IMR-90 (cell line): ENCODE data around the gene TPSB2. TPM values are rescaled to one million over a fixed set of nuclear protein-coding genes. Genes with fewer than 3 reads are reported as not detected.

Experiments
- ATAC-seq: fragments of 200-7000 bp; cut with Tn5 transposase; 2 replicates; pipeline ENCODE4 v1.9.1; 2020; ENCODE audit warnings: low read depth, mild to moderate bottlenecking, moderate library complexity
- BruUV-seq: library from RNA; stranded (reverse); fragments of 400-500 nt; replicated peaks from 2 replicates; lab custom pipeline; 2021; lab: Mats Ljungman, UMichigan
- CTCF ChIA-PET: fragments of 300-600 bp; formaldehyde crosslinking; extraction: SDS; loops from one replicate; lab custom pipeline; 2021; ENCODE audit warnings: antibody characterized with exemption; lab: Yijun Ruan, JAX
- POLR2A ChIA-PET: fragments of 300-600 bp; sonication (Branson Sonifier 250); formaldehyde crosslinking; loops from one replicate; lab custom pipeline; 2022; ENCODE audit warnings: antibody characterized with exemption; ENCODE audit not compliant: unreplicated experiment; lab: Charles Lee
- DNase-seq: peaks from one replicate; pipeline ENCODE4 v3.0.0; 2013
- H2AFZ ChIP-seq: replicated peaks from 2 replicates; pipeline ENCODE3; 2013; ENCODE audit warnings: low read length, mild to moderate bottlenecking; ENCODE audit not compliant: poor library complexity
- H2AK5ac ChIP-seq: 2 replicates; pipeline ENCODE4 v1.6.1; 2013; ENCODE audit warnings: low read depth, low read length, inconsistent platforms
- H2AK9ac ChIP-seq: replicated peaks from 2 replicates; pipeline ENCODE3; 2013; ENCODE audit warnings: mild to moderate bottlenecking, low read depth, low read length, moderate library complexity; ENCODE audit not compliant: poor library complexity
- H2BK120ac ChIP-seq: 2 replicates; pipeline ENCODE4 v1.6.1; 2013; ENCODE audit warnings: low read depth, low read length, inconsistent platforms
- H2BK15ac ChIP-seq: 3 replicates; pipeline ENCODE4 v1.6.1; 2013; ENCODE audit warnings: low read depth, low read length, inconsistent platforms
- H2BK20ac ChIP-seq: 2 replicates; pipeline ENCODE4 v1.6.1; 2013; ENCODE audit warnings: low read depth, mild to moderate bottlenecking, inconsistent platforms, low read length, moderate library complexity
- H2BK5ac ChIP-seq: 2 replicates; pipeline ENCODE4 v1.6.1; 2013; ENCODE audit warnings: mild to moderate bottlenecking, low read depth, low read length, inconsistent platforms; ENCODE audit not compliant: poor library complexity, severe bottlenecking
- H3K14ac ChIP-seq: replicated peaks from 2 replicates; pipeline ENCODE4 v1.6.1; 2013; ENCODE audit warnings: low read depth, low read length, inconsistent platforms
- H3K18ac ChIP-seq: 2 replicates; pipeline ENCODE4 v1.6.1; 2013; ENCODE audit warnings: low read depth, low read length, control low read depth
- H3K23ac ChIP-seq: 2 replicates; pipeline ENCODE4 v1.6.1; 2013; ENCODE audit warnings: low read depth, low read length, inconsistent platforms
- H3K27ac ChIP-seq: 2 replicates; pipeline ENCODE4 v1.5.1; 2013; ENCODE audit warnings: mild to moderate bottlenecking, control low read depth, low read length; ENCODE audit not compliant: insufficient read depth
- H3K27me3 ChIP-seq: 2 replicates; pipeline ENCODE4 v1.6.1; 2013; ENCODE audit warnings: low read length; ENCODE audit not compliant: control insufficient read depth, insufficient read depth
- H3K36me3 ChIP-seq: 2 replicates; pipeline ENCODE4 v1.6.1; 2013; ENCODE audit warnings: low read length, mixed read lengths; ENCODE audit not compliant: control insufficient read depth, insufficient read depth
- H3K4ac ChIP-seq: 2 replicates; pipeline ENCODE4 v1.6.1; 2013; ENCODE audit warnings: low read depth, low read length, inconsistent platforms
- H3K4me1 ChIP-seq: 2 replicates; pipeline ENCODE4 v1.6.1; 2013; ENCODE audit warnings: low read length, mixed read lengths; ENCODE audit not compliant: control insufficient read depth, insufficient read depth
- H3K4me2 ChIP-seq: 2 replicates; pipeline ENCODE4 v1.6.1; 2013; ENCODE audit warnings: low read depth, mild to moderate bottlenecking, control low read depth, low read length, moderate library complexity
- H3K4me3 ChIP-seq: 2 replicates; pipeline ENCODE4 v1.5.1; 2013; ENCODE audit warnings: low read depth, mild to moderate bottlenecking, control low read depth, low read length, moderate library complexity; ENCODE audit not compliant: insufficient read depth
- H3K56ac ChIP-seq: 2 replicates; pipeline ENCODE4 v1.6.1; 2013; ENCODE audit warnings: low read length, inconsistent platforms; ENCODE audit not compliant: insufficient read depth; ENCODE audit errors: extremely low read depth
- H3K79me1 ChIP-seq, 2 experiments: 2 replicates each; pipeline ENCODE4 v1.6.1; 2013; ENCODE audit warnings: low read length in 2 of 2, inconsistent platforms in 1 of 2, low read depth in 1 of 2
- H3K9ac ChIP-seq: 2 replicates; pipeline ENCODE4 v1.6.1; 2013; ENCODE audit warnings: low read depth, low read length, control low read depth
- H3K9me1 ChIP-seq: 2 replicates; pipeline ENCODE4 v1.6.1; 2013; ENCODE audit warnings: low read length, inconsistent platforms; ENCODE audit not compliant: insufficient read depth
- H3K9me3 ChIP-seq: 2 replicates; pipeline ENCODE4 v1.6.1; 2013; ENCODE audit warnings: low read length; ENCODE audit not compliant: control insufficient read depth, insufficient read depth
- H4K20me1 ChIP-seq: 2 replicates; pipeline ENCODE4 v1.6.1; 2013; ENCODE audit warnings: low read length, inconsistent platforms; ENCODE audit not compliant: insufficient read depth
- H4K5ac ChIP-seq: 2 replicates; pipeline ENCODE4 v1.6.1; 2013; ENCODE audit warnings: mild to moderate bottlenecking, low read depth, low read length, control low read depth
- H4K8ac ChIP-seq, 2 experiments: 2 replicates each; pipeline ENCODE4 v1.6.1; 2013; ENCODE audit warnings: low read depth in 2 of 2, low read length in 2 of 2, control low read depth in 1 of 2, inconsistent platforms in 1 of 2
- H4K91ac ChIP-seq: 2 replicates; pipeline ENCODE4 v1.6.1; 2013; ENCODE audit warnings: low read depth, low read length, inconsistent platforms; ENCODE audit not compliant: insufficient read depth
- BHLHE40 ChIP-seq: fragments of 150-350 bp; IDR thresholded peaks from 2 replicates; pipeline ENCODE4 v1.6.1; 2016; ENCODE audit warnings: mild to moderate bottlenecking, low read depth, low read length
- CEBPB ChIP-seq: IDR thresholded peaks from 2 replicates; pipeline ENCODE4 v1.6.1; 2012; ENCODE audit warnings: low read depth, low read length, improper control_type of control experiment
- CHD1 ChIP-seq: IDR thresholded peaks from 2 replicates; pipeline ENCODE4 v1.6.1; 2012; ENCODE audit warnings: low read depth, low read length, improper control_type of control experiment
- ELK1 ChIP-seq: fragments of 150-350 bp; IDR thresholded peaks from 2 replicates; pipeline ENCODE4 v1.6.1; 2016; ENCODE audit warnings: low read depth, mild to moderate bottlenecking, low read length, moderate library complexity, borderline replicate concordance
- FOS ChIP-seq: fragments of 150-350 bp; IDR thresholded peaks from 2 replicates; pipeline ENCODE4 v1.6.1; 2016; ENCODE audit warnings: low read depth, low read length
- MAZ ChIP-seq: IDR thresholded peaks from 2 replicates; pipeline ENCODE4 v1.6.1; 2012; ENCODE audit warnings: low read depth, mild to moderate bottlenecking, low read length, improper control_type of control experiment, moderate library complexity, borderline replicate concordance
- MXI1 ChIP-seq: IDR thresholded peaks from 2 replicates; pipeline ENCODE4 v1.6.1; 2012; ENCODE audit warnings: low read depth, mild to moderate bottlenecking, low read length, moderate library complexity, borderline replicate concordance
- POLR2A ChIP-seq: IDR thresholded peaks from 2 replicates; pipeline ENCODE4 v1.6.1; 2012; ENCODE audit warnings: mild to moderate bottlenecking, low read depth, low read length
- RAD21 ChIP-seq: IDR thresholded peaks from 2 replicates; pipeline ENCODE4 v1.6.1; 2012; ENCODE audit warnings: low read length, improper control_type of control experiment
- WGBS, 2 experiments: methylation state at CpG; one replicate each; pipeline versions ENCODE4 v1.1.5 to v1.1.7; 2013; ENCODE audit warnings: missing lambda C conversion rate in 2 of 2; ENCODE audit not compliant: insufficient read length in 1 of 2; ENCODE audit errors: extremely low coverage in 2 of 2; 5-methylcytosine and 5-hydroxymethylcytosine counted together
- dilution Hi-C: fragments of 300-500 bp; cut with HindIII; formaldehyde crosslinking; loops from one replicate; pipeline ENCODE4 v1.14.3; 2018; ENCODE audit warnings: low sequenced_read_pairs; ENCODE audit not compliant: unreplicated experiment
- in situ Hi-C: fragments of 300-500 bp; cut with MboI; formaldehyde crosslinking; loops from 3 replicates; pipeline ENCODE4 v1.14.3; 2019; ENCODE audit warnings: low sequenced_read_pairs, inconsistent platforms, mixed read lengths
- intact Hi-C: fragments of 100-400 bp; cut with micrococcal nuclease; formaldehyde crosslinking; loops from 2 replicates; pipeline ENCODE4 v1.10.0; 2022
- polyA plus RNA-seq, 3 experiments: library from polyadenylated mRNA; depleted of rRNA; stranded (reverse); fragments of >200 nt; gene quantifications; 2 replicates each; pipeline ENCODE4 v1.2.3, GENCODE V29; 2012; ENCODE audit warnings: low replicate concordance in 1 of 3
- total RNA-seq: library from RNA; depleted of rRNA; stranded (reverse); fragments of >200 nt; gene quantifications from 2 replicates; pipeline ENCODE4 v1.2.3, GENCODE V29; 2012

The TPSB2 gene
- total and polyA plus RNA-seq, 2 of the 4 experiments (the other 2 are of a cell fraction) = not detected

GRCh38 chr16:1209081-1209480, 20.9 kb downstream of the TPSB2 start:
- TF ChIP-seq MAZ (no peak), RAD21 (no peak), POLR2A (no peak), CEBPB (no peak), ELK1 (no peak), FOS (no peak), CHD1 (no peak), MXI1 (no peak), BHLHE40 (no peak)
- Histone ChIP-seq H3K9me3 (no peaks in the 10 kb centered on the region), H3K9ac (no peak overlapping the region), H2BK5ac (no peak overlapping the region), H4K91ac (no peak overlapping the region), H2BK120ac (no peak overlapping the region), H2AK9ac (no peak overlapping the region), H3K14ac (no peak overlapping the region), H4K8ac (no peak overlapping the region), H3K4ac (no peak overlapping the region), H3K9me1 (no peaks in the 10 kb centered on the region), H3K18ac (no peak overlapping the region), H3K4me1 (no peaks in the 10 kb centered on the region), H3K4me3 (no peak overlapping the region), H2BK15ac (no peak overlapping the region), H3K79me1 (no peaks in the 10 kb centered on the region), H3K27me3 (no peaks in the 10 kb centered on the region), H3K56ac (no peak overlapping the region), H4K5ac (no peak overlapping the region), H3K36me3 (peaks cover 2% of the 10 kb centered on the region; the same call in 1 of the 2 replicates), H2AK5ac (no peak overlapping the region), H4K20me1 (no peaks in the 10 kb centered on the region), H3K4me2 (no peak overlapping the region), H2AFZ (no peak overlapping the region), H2BK20ac (no peak overlapping the region), H3K27ac (no peak overlapping the region), H3K23ac (no peak overlapping the region)
- ATAC-seq = no peak
- ChIA-PET CTCF (no interaction called here), POLR2A (no interaction called here)
- intact Hi-C loops = no loop called here
- BruUV-seq = no TSS peak
- dilution Hi-C loops = no loop called here
- in situ Hi-C loops = loop anchor here (25.0 kb wide), 1 partner anchor 397 kb away; the partner anchor contains the start of gene GNG13
- no peak for DNase-seq
- WGBS, 2 experiments = 88% methylated on average over 24 of the region's 43 CpGs; no CpG with 5 or more reads in 1 of the 2 experiments
